Caco-2 (cell line): ENCODE data around the gene MYPOP. TPM values are rescaled to one million over a fixed set of nuclear protein-coding genes. Genes with fewer than 3 reads are reported as not detected.
A peak's percentile ranks its signal among the peaks of the same experiment; 100 is the strongest.

Experiments used
- BruUV-seq: library from RNA; stranded (reverse); fragments of 400-500 nt; replicated peaks from 2 replicates; lab custom pipeline; 2021; lab: Mats Ljungman, UMichigan
- CTCF ChIA-PET: fragments of 300-600 bp; sonication (Branson Sonifier 250); formaldehyde crosslinking; loops from one replicate; lab custom pipeline; 2022; ENCODE audit warnings: antibody characterized with exemption; lab: Charles Lee
- POLR2A ChIA-PET: fragments of 300-600 bp; sonication (Branson Sonifier 250); formaldehyde crosslinking; loops from one replicate; lab custom pipeline; 2022; ENCODE audit warnings: antibody characterized with exemption; lab: Charles Lee
- DNase-seq, 2 experiments: peaks; one replicate each; pipeline versions ENCODE4 v3.0.0 to v3.0.0-alpha.2; 2020 to 2022
- H3K27me3 ChIP-seq: replicated peaks from 2 replicates; pipeline ENCODE4 v1.6.0; 2011; ENCODE audit warnings: low read length; ENCODE audit not compliant: control insufficient read depth, insufficient read depth
- H3K36me3 ChIP-seq: 2 replicates; pipeline ENCODE4 v1.5.1; 2011; ENCODE audit warnings: low read length; ENCODE audit not compliant: control insufficient read depth, insufficient read depth
- H3K4me1 ChIP-seq: fragments of 250-450 bp; sonication (Bioruptor Pico); 2 replicates; pipeline ENCODE4 v1.5.1; 2020; ENCODE audit warnings: mild to moderate bottlenecking
- H3K4me3 ChIP-seq: 2 replicates; pipeline ENCODE4 v1.5.1; 2011; ENCODE audit warnings: low read depth, mild to moderate bottlenecking, control low read depth, low read length
- H3K9me3 ChIP-seq: fragments of 250-450 bp; sonication (Bioruptor Pico); 2 replicates; pipeline ENCODE4 v1.5.1; 2020; ENCODE audit warnings: mild to moderate bottlenecking, moderate library complexity
- H3K27ac Mint-ChIP-seq: one replicate; pipeline ENCODE4 v1.8.0; 2022; ENCODE audit warnings: mixed read lengths; ENCODE audit not compliant: unreplicated experiment
- H3K27me3 Mint-ChIP-seq: one replicate; pipeline ENCODE4 v1.8.0; 2022; ENCODE audit warnings: mixed read lengths; ENCODE audit not compliant: insufficient read depth, unreplicated experiment
- H3K36me3 Mint-ChIP-seq: one replicate; pipeline ENCODE4 v1.8.0; 2022; ENCODE audit warnings: mild to moderate bottlenecking, mixed read lengths; ENCODE audit not compliant: insufficient read depth, unreplicated experiment
- H3K4me1 Mint-ChIP-seq: one replicate; pipeline ENCODE4 v1.8.0; 2022; ENCODE audit warnings: low read depth, mixed read lengths; ENCODE audit not compliant: unreplicated experiment
- H3K4me3 Mint-ChIP-seq: one replicate; pipeline ENCODE4 v1.8.0; 2022; ENCODE audit warnings: mild to moderate bottlenecking, moderate library complexity, mixed read lengths; ENCODE audit not compliant: unreplicated experiment
- H3K9me3 Mint-ChIP-seq: one replicate; pipeline ENCODE4 v1.8.0; 2022; ENCODE audit warnings: mixed read lengths; ENCODE audit not compliant: unreplicated experiment
- intact Hi-C: fragments of 100-400 bp; cut with micrococcal nuclease; formaldehyde crosslinking; loops from one replicate; pipeline ENCODE4 v1.10.0; 2022; ENCODE audit not compliant: unreplicated experiment
- total RNA-seq: library from RNA; stranded (reverse); gene quantifications from 2 replicates; pipeline ENCODE4 v1.2.3, GENCODE V29; 2022
- TF ChIP-seq, protein P1 (sequence below), 2 experiments: fragments of 200-600 bp in 1 of 2; IDR thresholded peaks; 1 replicate in 1 of 2; 2 replicates in 1 of 2; pipeline versions ENCODE4 v1.5.1 to v1.8.0; 2011 to 2022; ENCODE audit warnings: antibody characterized with exemption in 1 of 2, control low read depth in 1 of 2, inconsistent platforms in 1 of 2, low read depth in 1 of 2, low read length in 1 of 2, mild to moderate bottlenecking in 1 of 2, moderate library complexity in 1 of 2; ENCODE audit not compliant: insufficient read depth in 1 of 2, severe bottlenecking in 1 of 2, unreplicated experiment in 1 of 2

Gene MYPOP
- total RNA-seq, 1 experiment from 2014 or later = 15.8 TPM

DNA sequence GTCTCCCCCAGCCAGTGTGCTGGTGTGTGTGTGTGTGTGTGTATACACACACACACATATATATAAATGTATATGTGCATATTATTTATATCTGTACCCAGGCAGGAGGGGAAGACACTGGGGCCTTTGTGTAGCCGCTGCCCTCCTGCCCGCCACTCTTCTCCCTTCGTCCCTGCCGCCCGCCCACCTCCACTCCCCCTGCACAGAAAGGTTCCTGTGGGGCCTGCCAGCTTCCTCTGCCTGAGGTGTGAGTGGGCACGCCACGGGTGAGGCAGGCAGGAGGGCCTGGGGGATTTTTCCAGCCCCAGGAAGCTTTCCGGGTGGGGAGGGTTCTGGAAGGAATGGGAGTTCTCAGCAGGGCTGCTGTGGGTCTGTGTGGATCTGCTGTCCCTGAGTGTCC is 23.4 kb downstream of the MYPOP start:
- Mint-ChIP-seq H3K4me1 (peaks cover 49% of the 10 kb centered on the region), H3K9me3 (no peaks in the 10 kb centered on the region), H3K27me3 (no peaks in the 10 kb centered on the region), H3K27ac (peak overlapping the region; percentile 15), H3K4me3 (no peak overlapping the region), H3K36me3 (peaks cover 21% of the 10 kb centered on the region)
- POLR2A ChIA-PET = interaction anchor here (2.6 kb wide), 1 partner anchor 14 kb away, joined by 6 read pairs; the partner anchor contains the start of gene FOXA3
- Histone ChIP-seq H3K9me3 (no peaks in the 10 kb centered on the region), H3K27me3 (no peaks in the 10 kb centered on the region), H3K4me1 (peaks cover 48% of the 10 kb centered on the region), H3K4me3 (no peak overlapping the region), H3K36me3 (no peaks in the 10 kb centered on the region)
- TF ChIP-seq, protein P1, sequence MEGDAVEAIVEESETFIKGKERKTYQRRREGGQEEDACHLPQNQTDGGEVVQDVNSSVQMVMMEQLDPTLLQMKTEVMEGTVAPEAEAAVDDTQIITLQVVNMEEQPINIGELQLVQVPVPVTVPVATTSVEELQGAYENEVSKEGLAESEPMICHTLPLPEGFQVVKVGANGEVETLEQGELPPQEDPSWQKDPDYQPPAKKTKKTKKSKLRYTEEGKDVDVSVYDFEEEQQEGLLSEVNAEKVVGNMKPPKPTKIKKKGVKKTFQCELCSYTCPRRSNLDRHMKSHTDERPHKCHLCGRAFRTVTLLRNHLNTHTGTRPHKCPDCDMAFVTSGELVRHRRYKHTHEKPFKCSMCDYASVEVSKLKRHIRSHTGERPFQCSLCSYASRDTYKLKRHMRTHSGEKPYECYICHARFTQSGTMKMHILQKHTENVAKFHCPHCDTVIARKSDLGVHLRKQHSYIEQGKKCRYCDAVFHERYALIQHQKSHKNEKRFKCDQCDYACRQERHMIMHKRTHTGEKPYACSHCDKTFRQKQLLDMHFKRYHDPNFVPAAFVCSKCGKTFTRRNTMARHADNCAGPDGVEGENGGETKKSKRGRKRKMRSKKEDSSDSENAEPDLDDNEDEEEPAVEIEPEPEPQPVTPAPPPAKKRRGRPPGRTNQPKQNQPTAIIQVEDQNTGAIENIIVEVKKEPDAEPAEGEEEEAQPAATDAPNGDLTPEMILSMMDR (IDR thresholded peaks at IDR 0.05; ENCODE audit: insufficient read depth in 1 of 2, low read depth in 1 of 2, low read length in 1 of 2, severe bottlenecking in 1 of 2, unreplicated experiment in 1 of 2) = no peak
- intact Hi-C loops = no loop called here
- BruUV-seq = no TSS peak
- CTCF ChIA-PET = interaction anchor here (4.3 kb wide), 1 partner anchor 15 kb away, joined by 86 read pairs; the partner anchor contains the start of genes FOXA3 and SYMPK
- no peak for DNase-seq

DNA sequence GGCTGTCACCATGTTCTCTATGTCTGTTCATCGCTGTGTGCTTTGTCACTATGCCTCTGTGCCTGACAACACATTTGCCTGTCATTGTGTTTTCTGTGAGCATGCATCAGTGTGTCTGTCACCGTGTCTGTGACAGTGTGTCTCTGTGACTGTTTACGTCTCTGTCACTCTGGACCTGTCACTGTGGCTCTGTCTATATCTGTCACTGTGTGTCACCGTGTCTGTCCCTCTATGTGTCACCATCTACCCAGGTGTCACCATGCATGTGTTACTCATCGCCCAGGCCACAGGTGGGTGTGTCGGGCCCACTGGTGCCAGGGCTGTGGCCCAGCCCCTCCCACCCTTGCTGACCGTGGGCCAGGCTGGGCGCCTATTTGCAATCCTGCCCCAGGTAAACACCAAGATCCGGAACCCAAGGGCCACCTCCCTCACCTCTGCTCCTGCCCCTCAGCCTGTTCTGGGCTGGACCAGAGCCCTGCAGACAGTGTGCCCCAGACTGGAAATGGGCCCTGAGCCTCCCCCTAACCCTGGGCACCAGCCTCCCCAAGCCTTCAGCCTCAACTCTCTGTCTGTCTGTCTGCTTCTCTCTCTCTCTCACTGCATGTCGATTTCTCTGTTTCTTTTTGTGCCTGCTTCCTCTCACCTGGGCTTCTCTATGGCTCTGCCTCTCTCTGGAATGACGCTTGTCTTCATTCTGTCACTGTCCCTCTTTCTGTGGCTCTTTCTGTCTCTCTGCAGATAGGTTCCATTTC is 24.2 kb downstream of the MYPOP start:
- POLR2A ChIA-PET = interaction anchor here (2.6 kb wide), 1 partner anchor 14 kb away, joined by 6 read pairs; the partner anchor contains the start of gene FOXA3
- BruUV-seq = no TSS peak
- Mint-ChIP-seq H3K36me3 (peaks cover 16% of the 10 kb centered on the region), H3K27ac (peak overlapping the region; percentile 15), H3K9me3 (no peaks in the 10 kb centered on the region), H3K27me3 (no peaks in the 10 kb centered on the region), H3K4me3 (no peak overlapping the region), H3K4me1 (peaks cover 48% of the 10 kb centered on the region)
- Histone ChIP-seq H3K4me1 (peaks cover 56% of the 10 kb centered on the region), H3K27me3 (no peaks in the 10 kb centered on the region), H3K36me3 (no peaks in the 10 kb centered on the region), H3K9me3 (no peaks in the 10 kb centered on the region), H3K4me3 (no peak overlapping the region)
- TF ChIP-seq, protein P1 (IDR thresholded peaks at IDR 0.05; ENCODE audit: insufficient read depth in 1 of 2, low read depth in 1 of 2, low read length in 1 of 2, severe bottlenecking in 1 of 2, unreplicated experiment in 1 of 2) = no peak
- DNase-seq = no peak
- intact Hi-C loops = no loop called here
- CTCF ChIA-PET = no interaction called here

DNA sequence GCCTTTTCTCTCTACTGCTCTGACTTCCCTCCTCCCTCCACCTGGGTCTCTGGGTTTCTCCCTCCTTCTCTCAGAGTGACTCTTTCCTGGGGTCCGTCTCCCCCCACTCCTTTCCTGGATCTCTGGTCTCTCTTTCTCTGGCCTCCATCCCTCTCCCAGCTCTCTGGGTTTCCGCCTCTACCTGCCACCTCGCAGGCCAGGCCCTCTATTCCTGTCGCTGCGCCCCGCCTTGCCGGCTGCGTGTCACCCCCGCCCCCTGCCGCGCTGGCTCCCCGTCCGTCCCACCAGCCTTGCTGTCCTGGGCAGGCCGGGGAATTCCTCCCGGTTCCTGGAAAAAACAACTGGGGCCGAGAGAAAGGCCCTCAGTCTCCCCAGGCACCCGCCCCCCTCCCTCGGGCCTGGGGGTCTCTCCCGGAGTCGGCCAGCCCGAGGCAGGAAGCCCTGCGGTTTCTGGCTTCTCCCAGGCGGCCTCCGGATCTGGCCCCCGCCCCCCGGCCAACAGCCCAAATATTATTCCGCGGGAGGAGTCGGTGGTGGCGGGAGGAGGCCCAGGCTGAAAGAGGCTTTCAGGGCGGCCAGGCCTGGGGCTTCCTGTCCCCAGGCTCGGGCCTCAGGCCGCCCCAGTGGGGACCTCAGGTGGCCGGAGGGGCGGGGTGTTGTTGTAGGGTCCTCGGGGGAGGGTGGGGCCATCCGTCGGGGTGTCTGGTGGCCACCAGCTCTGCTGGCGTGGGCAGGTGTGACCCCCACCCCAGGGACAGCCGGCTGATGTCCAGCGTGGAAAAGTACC is 25.8 kb downstream of the MYPOP start:
- TF ChIP-seq, protein P1 (IDR thresholded peaks at IDR 0.05; ENCODE audit: insufficient read depth in 1 of 2, low read depth in 1 of 2, low read length in 1 of 2, severe bottlenecking in 1 of 2, unreplicated experiment in 1 of 2) = no peak
- no peak overlapping the region for H3K27ac Mint-ChIP-seq
- no peak overlapping the region for H3K4me3 ChIP-seq
- DNase-seq = no peak
- H3K9me3 Mint-ChIP-seq = no peaks in the 10 kb centered on the region
- no peak overlapping the region for H3K4me3 Mint-ChIP-seq
- intact Hi-C loops = no loop called here
- peaks cover 41% of the 10 kb centered on the region for H3K4me1 Mint-ChIP-seq
- no peaks in the 10 kb centered on the region for H3K27me3 ChIP-seq
- H3K27me3 Mint-ChIP-seq = no peaks in the 10 kb centered on the region
- peaks cover 55% of the 10 kb centered on the region for H3K4me1 ChIP-seq
- peaks cover 7% of the 10 kb centered on the region for H3K36me3 Mint-ChIP-seq
- POLR2A ChIA-PET = no interaction called here
- CTCF ChIA-PET = no interaction called here
- no peaks in the 10 kb centered on the region for H3K36me3 ChIP-seq
- no TSS peak for BruUV-seq
- H3K9me3 ChIP-seq = no peaks in the 10 kb centered on the region
